Frontal cortex (tissue), 4 donors: ENCODE measurements around the gene TLL2. TPM values are rescaled to one million over a fixed set of nuclear protein-coding genes. Genes with fewer than 3 reads are reported as not detected.
A peak's percentile ranks its signal among the peaks of the same experiment; 100 is the strongest.

Experiments used
- DNase-seq, 2 donors: peaks; one replicate each; pipeline ENCODE4 v3.0.0; 2012; ENCODE audit warnings: low spot score in 2 of 2
- FAIRE-seq: peaks from 2 replicates; lab custom pipeline; 2012; peaks lifted over from hg19 to GRCh38; lab: Jason Lieb, UNC
- total RNA-seq: library from RNA; depleted of rRNA; stranded (reverse); fragments of >200 nt; gene quantifications from one replicate; pipeline ENCODE4 v1.2.3, GENCODE V29; 2014
- donor health status: control.
- donor health status: control.
- donor health status: control.

TLL2 gene
- total RNA-seq, 1 donor from 2014 or later = 0.82 TPM

- FAIRE-seq = no peak
- no peak for DNase-seq
These were observed 139.7 kb downstream of the TLL2 start for GRCh38 chr10:96374004-96374403.

DNA sequence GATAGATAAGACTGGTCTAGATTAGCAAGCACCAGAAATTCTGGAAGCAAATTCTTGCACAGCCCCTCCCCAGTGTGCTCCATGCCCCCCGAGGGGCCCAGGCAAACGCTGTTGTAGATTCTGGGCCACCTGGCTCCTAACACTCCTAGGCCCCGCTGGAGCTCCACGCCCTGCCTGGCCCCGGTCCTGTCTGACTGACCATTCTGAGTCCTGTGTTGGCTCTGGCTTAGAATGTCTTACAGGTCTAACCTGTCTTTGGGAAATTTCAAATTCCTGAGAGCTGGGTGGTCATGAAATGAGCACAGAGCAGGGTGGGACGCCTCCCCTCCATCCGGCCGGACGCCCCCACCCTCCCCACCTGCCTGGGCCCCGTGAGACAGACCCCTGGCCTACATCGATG is 142.4 kb downstream of the TLL2 start:
- DNase-seq (no peak), FAIRE-seq (no peak)

GRCh38 chr10:96370584-96371157 is 143.1 kb downstream of the TLL2 start:
- DNase-seq = peak in 1 of 2 donors; percentile 56
- FAIRE-seq = no peak

DNA sequence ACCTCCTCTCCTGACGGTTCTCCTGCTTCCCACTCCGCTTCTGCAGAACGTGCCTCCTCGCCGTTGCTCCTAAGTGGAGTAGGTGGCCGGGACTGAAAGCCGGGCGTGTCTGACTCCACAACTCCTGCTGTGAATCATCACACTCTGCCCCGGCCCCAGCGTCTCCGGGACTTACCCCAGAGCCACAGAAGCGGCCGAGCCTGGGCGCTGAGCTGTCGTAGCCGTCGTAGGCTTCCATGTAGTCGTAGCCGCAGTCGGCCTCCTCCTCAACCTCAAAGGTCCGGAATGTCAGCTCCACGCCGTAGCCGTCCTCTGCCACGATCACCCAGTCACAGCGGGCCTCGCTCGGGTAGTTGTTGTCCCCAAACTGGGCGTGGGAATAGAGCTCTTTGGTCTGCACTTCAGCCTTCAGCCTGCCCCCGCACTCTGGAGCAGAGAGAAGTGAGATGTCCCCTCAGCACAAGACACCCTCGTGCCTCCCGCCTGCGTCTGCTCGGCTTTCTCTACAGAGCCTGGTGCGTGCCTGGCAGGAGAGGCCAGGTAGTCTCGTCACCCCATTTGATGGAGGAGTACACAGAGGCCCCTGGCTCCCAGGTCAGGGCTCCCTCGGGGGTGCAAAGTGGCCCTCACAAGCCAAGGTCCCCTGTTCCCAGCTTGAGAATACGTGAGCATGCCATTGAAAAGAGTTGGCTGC is 143.7 kb downstream of the TLL2 start:
- no peak for FAIRE-seq
- DNase-seq = no peak

DNA sequence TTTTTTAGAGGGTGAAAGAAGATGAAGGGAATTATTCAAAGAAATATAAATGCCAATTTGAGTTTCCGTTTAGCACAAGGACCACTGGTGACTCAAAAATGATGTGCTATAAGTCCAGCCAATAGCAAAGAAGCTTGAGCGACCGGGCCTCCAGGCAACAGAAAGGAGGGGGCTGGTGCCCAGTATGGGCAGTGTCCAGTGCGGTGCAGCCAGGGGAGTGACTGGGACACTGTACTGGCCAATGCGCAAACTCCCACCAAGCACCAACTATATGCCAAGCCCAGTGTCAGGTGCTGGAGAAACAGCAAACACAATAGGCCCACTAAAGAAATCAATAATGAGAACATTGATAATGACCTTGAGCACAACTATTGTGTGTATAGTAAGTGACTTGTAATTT is 144.8 kb downstream of the TLL2 start:
- FAIRE-seq (no peak), DNase-seq (no peak)

- DNase-seq = no peak
- FAIRE-seq = no peak
These were observed 146.3 kb downstream of the TLL2 start for GRCh38 chr10:96367470-96367869.

DNA sequence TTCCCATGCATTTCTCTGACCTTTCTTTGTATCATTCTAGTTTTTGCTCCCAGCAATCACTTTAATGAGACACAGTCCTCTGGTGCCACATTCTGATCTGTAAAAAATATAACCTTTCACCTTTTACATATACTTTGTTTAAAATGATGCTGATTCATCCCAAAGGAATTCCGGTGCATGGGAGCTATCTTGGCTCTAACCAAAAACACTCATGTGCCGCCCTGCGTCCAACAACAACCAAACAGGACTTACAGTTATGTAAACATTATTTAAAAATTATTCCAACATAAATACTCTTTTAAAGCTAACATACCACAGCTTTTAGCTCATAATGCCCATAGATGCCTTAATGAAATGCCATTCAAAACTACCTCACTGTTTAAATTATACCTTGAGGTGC is 147.2 kb downstream of the TLL2 start:
- no peak for FAIRE-seq

DNA sequence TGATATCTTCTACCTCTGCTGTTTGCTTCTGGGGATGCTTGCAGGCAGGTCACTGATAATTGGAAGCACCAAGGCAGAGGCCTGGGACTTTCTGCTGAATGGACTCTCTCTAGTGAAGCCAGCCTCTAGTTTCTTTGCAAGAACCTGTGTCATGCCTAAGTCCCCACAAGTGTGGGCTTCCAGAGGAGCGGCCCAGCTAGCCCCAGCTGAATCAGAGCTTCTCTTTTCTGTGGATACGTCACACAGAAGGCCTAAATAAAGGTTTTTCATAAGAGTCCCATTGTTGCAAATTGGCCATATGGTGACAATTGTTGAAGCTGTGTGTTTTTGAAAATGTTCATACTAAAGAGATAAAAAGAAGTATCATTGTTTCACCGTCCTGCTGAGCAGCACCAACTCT is 148.2 kb downstream of the TLL2 start:
- FAIRE-seq (no peak), DNase-seq (no peak)

More for the DNA sequence above, 147.2 kb downstream of the TLL2 start:
- no peak for DNase-seq

GRCh38 chr10:96360766-96361165 is 153.0 kb downstream of the TLL2 start:
- DNase-seq (no peak), FAIRE-seq (no peak)

DNA sequence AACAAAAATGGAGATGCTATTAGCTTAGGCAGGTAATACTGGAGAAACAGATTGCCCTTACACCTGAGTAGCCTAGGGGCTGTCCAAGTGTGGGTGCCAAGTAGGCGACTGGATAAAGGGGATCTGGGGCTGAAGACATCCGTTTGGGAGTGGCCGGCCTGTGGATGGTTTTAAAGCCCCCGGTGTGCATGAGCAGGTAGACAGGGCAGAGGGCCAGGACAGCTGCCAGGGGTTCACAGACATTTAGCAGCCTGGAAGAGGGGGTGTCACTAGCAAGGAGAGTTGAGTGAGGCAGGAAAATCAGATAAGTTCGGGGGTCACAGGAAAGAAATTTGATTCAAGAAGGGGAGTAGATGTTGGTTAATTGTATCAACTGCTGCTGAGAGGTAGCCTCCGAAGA is 153.4 kb downstream of the TLL2 start:
- FAIRE-seq (no peak), DNase-seq (no peak)

DNA sequence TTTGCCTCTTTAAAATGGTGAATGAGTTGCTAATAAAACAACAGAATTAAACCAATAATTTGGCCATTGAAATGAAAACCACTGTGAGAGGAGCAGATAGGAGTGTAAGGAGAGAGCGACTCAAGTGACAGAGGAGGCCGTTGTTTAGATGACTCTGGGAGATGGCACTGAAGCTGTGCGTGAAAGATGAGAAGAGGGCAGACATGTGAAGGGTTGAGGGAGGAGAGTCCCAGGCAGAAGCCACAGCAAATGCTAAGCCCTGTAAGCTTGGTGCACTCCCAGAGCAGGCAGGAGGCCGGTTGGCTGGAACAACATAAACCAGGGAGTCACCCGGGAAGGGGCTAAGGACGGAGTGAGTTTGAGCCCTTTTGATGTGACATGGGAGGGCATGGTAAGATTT is 154.1 kb downstream of the TLL2 start:
- DNase-seq (no peak), FAIRE-seq (no peak)

DNA sequence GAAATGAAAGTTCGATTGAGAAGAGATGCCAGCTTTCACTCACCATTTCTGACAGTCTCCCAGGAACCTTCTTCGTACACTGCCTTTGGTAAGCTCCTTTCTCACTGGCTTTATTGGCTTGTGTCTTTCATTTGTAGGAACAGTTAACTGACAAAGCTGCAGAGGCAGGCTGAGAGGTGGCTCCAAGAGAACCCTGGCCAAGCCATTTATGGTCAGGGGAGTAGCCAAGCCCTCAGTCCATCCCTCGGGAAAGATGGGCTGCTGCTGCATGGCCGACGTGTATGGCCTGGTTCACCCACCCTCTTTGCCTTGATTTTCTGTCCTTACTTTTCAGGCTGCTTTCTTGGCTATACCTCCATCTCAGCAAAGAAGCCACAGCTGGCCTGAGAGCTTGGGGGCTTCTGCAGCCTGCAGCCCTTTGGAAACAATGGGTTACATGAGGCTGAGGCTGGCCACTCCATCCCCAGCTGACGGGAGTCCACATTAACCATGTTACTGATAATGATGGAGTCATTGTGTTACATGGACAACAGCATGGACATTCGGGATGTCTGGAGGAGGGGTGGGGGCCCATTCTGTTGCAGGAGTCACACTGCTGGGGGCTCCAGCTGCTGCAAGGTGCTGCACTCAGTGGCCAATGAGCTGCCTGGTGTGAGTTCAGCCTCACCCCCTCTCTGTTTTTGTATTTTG is 154.7 kb downstream of the TLL2 start, which contains the start of gene OPALIN:
Gene OPALIN (minus strand): TSS at position 152 of the 690 bp plus-strand sequence. CDS start 106 bp downstream, at position 46.
- DNase-seq (no peak), FAIRE-seq (no peak)

- FAIRE-seq (no peak), DNase-seq (no peak)
These were observed 156.6 kb downstream of the TLL2 start for GRCh38 chr10:96357038-96357620.

DNA sequence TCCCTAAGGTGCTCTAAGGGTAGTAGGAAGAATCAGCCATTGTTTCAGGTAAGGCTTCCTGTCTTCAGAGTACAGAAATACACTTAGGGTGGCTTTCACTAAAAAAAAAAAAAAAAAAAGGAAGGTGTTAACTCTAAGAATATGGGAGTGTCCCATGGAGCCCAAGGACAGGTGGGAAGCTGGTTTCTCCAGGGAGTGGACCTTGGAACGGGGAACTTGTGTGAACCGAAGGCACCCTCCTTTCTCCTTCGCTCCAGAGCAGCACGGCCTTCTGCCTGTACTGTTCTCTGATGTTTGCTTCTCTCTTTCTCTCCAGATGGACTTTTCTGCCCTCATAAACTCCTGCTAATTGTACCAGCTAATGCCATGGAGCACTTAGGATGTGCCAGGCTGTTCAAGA is 161.1 kb downstream of the TLL2 start:
- FAIRE-seq = no peak
- no peak for DNase-seq

- FAIRE-seq = no peak
- no peak for DNase-seq
These were observed 161.7 kb downstream of the TLL2 start for GRCh38 chr10:96352027-96352426.

GRCh38 chr10:96346295-96346694 is 167.4 kb downstream of the TLL2 start:
- DNase-seq = no peak
- FAIRE-seq = no peak

DNA sequence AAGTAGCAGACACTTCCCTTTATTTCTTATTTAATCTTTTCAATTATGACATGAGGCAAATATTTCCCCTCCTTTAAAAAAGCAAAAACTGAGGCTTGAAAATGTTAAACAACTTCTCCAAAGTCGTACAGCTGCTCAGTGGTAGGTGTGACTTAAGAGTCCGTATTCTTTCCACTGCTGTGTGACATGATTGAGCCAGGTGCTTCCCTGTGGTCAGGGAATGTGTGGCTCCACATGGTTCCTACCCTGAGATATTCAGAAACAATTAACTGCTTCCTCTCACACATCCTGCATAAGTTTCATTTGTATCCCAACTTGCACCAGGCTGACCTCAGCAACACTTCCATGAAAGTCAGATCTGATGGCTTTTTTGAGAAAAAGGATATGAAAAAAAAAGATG is 168.5 kb downstream of the TLL2 start:
- DNase-seq = no peak
- no peak for FAIRE-seq

GRCh38 chr10:96344178-96344577 is 169.5 kb downstream of the TLL2 start:
- FAIRE-seq (no peak), DNase-seq (no peak)

DNA sequence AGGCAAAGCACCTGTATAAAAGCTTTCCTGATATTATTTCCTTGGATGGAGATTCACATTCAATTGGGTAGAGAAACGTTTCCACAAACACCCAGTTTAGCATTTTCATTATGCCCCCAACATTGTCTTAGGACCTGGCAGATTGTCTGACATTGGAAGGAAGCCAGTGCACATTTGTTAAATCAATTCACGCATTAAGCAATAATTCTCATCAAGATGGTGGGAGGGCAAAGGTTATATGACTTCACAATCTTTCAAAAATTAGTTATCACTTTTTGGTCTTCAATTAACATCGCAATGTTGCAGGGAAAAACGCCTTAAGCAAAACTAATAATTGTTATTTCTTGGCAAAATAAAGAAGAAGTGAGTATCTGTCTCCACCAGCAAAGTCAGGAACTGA is 171.3 kb downstream of the TLL2 start:
- no peak for FAIRE-seq
- no peak for DNase-seq

DNA sequence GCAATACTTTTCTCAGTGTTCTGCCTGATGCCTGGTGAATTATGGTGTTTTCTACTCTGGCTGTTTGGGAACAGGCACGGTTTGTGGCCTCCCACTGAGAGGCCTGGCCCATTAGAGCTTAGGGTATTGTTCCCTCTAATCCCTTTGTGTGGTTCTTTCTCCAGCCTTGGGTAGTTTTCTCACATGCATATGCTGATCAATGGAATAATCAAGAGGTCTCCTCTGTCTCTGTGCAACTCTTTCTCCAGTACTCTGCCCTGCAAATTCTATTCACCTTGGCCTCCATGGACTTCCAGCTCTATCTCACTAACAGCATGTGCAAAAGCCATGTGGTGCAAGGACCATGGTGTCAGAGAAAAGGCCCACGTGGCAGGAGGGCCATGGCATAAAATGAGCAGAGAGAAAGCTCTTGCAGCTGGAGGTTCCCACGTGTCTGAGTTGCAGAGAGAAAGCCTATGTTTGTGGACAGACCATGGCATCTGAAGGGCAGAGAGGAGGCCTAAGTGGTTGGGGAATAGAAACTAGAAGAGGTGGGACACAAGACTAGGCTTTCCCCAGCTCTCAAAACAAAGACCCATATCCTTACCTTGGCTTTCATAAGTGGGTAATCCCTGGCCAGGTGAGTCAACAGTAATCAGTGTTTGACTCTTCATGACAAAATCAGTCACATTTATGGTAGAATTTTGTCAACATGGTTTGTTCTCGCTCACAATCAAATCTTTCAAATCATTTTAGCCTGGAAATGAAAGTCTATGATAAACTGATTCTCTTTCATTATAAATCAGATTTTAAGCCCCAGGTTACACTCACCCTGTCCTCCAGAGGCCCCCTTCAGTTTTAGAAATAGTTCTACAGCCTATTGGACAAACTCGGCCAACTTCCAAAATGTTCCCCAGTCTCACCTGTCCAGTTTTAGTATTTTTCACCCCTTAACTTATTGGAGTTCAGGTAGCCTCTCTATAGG is 172.2 kb downstream of the TLL2 start:
- DNase-seq (no peak), FAIRE-seq (no peak)
